ENCODE results near the gene ANK3. TPM values are rescaled to one million over a fixed set of nuclear protein-coding genes. Genes with fewer than 3 reads are reported as not detected.
A peak's percentile ranks its signal among the peaks of the same experiment; 100 is the strongest.

The ANK3 gene
- total RNA-seq, 3 donors from 2014 or later = 10.2 to 93.2 (median 57.4) TPM

DNA sequence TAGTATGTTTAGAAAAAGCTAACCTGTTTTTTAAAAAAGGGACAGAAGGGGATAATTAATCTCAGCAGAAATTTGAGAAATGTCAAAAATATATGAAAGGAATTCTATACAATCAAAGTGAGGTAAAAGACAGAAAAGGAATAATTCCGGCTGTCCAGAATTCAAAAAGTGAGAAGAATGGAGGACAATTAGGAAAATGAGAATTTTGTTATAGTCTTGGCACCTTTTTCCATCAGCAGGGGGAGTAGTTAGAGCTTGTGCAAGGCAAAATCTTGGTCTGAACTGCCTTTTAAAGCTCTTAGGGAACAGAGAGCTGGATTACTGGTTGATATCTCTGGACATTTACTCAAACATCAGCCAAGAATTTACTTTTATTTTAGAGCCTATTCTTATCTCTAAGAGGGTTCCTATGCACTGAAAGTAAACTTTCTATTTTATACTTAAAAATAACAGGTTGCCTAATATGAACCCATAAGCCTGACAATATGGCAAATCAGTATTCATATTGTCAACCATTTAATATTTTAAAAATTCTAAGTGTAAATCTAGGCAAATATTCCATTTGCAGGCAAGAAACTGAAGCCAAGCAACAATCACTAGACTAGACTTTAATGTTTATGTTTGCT, 185.6 kb downstream of the ANK3 start:
- Histone ChIP-seq H3K27me3 (no peaks in the 10 kb centered on the region), H3K36me3 (no peaks in the 10 kb centered on the region), H3K4me3 (no peak overlapping the region), H3K4me1 (no peaks in the 10 kb centered on the region), H3K9me3 (no peaks in the 10 kb centered on the region), H3K27ac (no peak overlapping the region)
- TF ChIP-seq POLR2A (IDR thresholded peaks at IDR 0.05) (no peak), POLR2AphosphoS5 (IDR thresholded peaks at IDR 0.05) (no peak)
- TF ChIP-seq, protein P1, sequence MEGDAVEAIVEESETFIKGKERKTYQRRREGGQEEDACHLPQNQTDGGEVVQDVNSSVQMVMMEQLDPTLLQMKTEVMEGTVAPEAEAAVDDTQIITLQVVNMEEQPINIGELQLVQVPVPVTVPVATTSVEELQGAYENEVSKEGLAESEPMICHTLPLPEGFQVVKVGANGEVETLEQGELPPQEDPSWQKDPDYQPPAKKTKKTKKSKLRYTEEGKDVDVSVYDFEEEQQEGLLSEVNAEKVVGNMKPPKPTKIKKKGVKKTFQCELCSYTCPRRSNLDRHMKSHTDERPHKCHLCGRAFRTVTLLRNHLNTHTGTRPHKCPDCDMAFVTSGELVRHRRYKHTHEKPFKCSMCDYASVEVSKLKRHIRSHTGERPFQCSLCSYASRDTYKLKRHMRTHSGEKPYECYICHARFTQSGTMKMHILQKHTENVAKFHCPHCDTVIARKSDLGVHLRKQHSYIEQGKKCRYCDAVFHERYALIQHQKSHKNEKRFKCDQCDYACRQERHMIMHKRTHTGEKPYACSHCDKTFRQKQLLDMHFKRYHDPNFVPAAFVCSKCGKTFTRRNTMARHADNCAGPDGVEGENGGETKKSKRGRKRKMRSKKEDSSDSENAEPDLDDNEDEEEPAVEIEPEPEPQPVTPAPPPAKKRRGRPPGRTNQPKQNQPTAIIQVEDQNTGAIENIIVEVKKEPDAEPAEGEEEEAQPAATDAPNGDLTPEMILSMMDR (IDR thresholded peaks at IDR 0.05) = peak in 1 of 3 donors; percentile 48
- DNase-seq (ENCODE audit: low spot score in 2 of 2) = no peak
- intact Hi-C loops (cut with DNase I; ENCODE audit: low total_unique reads) = no loop called here

DNA sequence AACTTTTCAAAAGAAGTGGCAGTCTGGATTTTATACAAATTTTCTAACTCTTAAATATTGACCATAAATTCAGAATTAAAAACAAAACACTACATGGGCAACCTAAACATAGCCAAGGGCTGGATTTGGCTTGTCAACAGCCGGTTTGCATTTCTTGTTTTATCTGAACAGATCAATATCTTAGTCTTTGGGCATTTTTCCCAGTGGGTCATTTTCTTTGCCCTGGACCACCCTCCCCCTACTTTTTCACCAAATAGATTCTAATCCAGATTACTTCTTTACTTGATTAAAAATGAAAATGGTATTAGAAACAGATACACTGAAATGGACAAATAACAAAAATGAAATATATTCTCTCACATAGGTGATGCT, 189.0 kb downstream of the ANK3 start:
- no peak for TF ChIP-seq POLR2AphosphoS5 (IDR thresholded peaks at IDR 0.05)
- TF ChIP-seq, protein P1 (IDR thresholded peaks at IDR 0.05) = no peak
- no peak for TF ChIP-seq POLR2A (IDR thresholded peaks at IDR 0.05)
- H3K27ac ChIP-seq = no peak overlapping the region
- no peak for DNase-seq (ENCODE audit: low spot score in 2 of 2)
- no peak overlapping the region for H3K4me3 ChIP-seq
- no peaks in the 10 kb centered on the region for H3K36me3 ChIP-seq
- intact Hi-C loops (cut with DNase I; ENCODE audit: low total_unique reads) = no loop called here
- no peaks in the 10 kb centered on the region for H3K9me3 ChIP-seq
- no peaks in the 10 kb centered on the region for H3K27me3 ChIP-seq
- no peaks in the 10 kb centered on the region for H3K4me1 ChIP-seq

DNA sequence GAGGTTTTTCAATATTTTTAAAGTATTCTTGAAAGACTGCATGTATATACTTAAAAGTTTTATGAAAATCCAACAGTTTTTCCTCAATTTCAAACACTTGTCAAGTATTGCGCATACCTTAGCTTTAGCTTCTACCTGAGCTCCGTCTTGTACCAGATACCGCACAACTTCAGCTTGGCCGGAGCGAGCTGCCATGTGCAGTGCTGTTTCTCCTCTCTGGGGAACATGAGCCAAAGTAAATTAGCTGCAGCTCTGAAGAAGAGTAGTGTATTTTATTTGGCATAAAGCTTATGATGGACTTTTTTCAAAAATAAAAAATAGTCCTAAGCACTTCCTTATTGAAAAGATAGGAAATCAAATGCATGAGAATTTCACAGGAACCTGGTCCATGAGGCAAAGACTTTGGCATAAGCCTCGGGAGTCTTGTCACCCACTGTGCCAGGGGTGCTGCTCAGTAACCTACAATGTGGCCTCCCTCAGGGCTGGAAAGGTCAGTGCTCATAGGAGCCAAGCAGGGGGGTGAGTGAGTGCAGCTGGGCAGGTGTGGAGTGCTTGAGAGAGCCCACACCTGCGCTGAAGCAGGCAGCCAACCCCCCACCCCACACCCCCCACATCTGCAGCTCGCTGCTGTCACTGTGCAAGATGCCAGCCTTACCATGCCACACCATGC, 189.5 kb downstream of the ANK3 start:
- no peak overlapping the region for H3K27ac ChIP-seq
- no peaks in the 10 kb centered on the region for H3K27me3 ChIP-seq
- H3K4me1 ChIP-seq = no peaks in the 10 kb centered on the region
- no peak overlapping the region for H3K4me3 ChIP-seq
- H3K36me3 ChIP-seq = no peaks in the 10 kb centered on the region
- H3K9me3 ChIP-seq = no peaks in the 10 kb centered on the region
- intact Hi-C loops (cut with DNase I; ENCODE audit: low total_unique reads) = no loop called here
- DNase-seq (ENCODE audit: low spot score in 2 of 2) = no peak
- TF ChIP-seq POLR2AphosphoS5 (IDR thresholded peaks at IDR 0.05) = no peak
- TF ChIP-seq, protein P1 (IDR thresholded peaks at IDR 0.05) = no peak
- TF ChIP-seq POLR2A (IDR thresholded peaks at IDR 0.05) = no peak

DNA sequence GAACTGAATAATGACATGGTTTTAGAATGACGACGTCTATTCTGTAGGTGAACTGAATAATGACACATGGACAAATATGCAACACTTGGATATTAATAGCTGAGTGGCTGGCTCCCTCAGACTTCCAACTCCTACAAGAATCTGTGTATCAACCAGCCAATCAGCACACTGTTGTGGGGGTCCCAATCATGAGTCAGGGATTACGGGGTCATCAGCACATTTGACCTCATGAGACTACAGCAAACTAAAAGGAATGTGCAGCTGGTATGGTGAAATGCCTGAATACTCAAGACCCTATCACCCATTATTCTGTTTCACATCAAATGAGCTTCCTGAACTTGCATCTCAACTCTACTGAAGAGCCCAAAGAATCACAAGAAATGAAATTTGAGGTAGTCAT, 192.5 kb downstream of the ANK3 start:
- intact Hi-C loops (cut with DNase I; ENCODE audit: low total_unique reads) = no loop called here
- Histone ChIP-seq H3K9me3 (no peaks in the 10 kb centered on the region), H3K27ac (no peak overlapping the region), H3K27me3 (no peaks in the 10 kb centered on the region), H3K4me3 (no peak overlapping the region), H3K36me3 (no peaks in the 10 kb centered on the region), H3K4me1 (no peaks in the 10 kb centered on the region)
- no peak for DNase-seq (ENCODE audit: low spot score in 2 of 2)
- TF ChIP-seq, protein P1 (IDR thresholded peaks at IDR 0.05) = no peak
- TF ChIP-seq POLR2A (IDR thresholded peaks at IDR 0.05) = no peak
- no peak for TF ChIP-seq POLR2AphosphoS5 (IDR thresholded peaks at IDR 0.05)

DNA sequence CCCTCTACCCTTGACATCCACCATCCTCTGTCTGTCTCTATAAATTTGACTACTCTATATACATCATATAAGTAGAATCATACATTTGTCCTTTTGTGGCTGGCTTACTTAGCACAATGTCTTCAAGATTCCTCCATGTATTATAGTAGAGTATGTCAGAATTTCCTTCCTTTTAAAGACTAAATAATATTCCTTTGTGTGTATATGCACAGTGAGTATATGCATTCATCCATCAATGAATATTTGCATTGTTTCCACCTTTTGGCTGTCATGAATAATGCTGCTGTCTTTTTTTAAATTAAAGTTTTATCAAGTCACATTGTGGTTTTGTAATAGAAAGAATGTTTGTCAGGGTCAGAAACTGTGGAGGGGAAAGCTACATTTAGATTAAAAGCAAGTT, 195.3 kb downstream of the ANK3 start:
- H3K4me1 ChIP-seq = no peaks in the 10 kb centered on the region
- no peaks in the 10 kb centered on the region for H3K9me3 ChIP-seq
- intact Hi-C loops (cut with DNase I; ENCODE audit: low total_unique reads) = no loop called here
- no peak for DNase-seq (ENCODE audit: low spot score in 2 of 2)
- TF ChIP-seq, protein P1 (IDR thresholded peaks at IDR 0.05) = no peak
- no peak for TF ChIP-seq POLR2AphosphoS5 (IDR thresholded peaks at IDR 0.05)
- TF ChIP-seq POLR2A (IDR thresholded peaks at IDR 0.05) = no peak
- no peaks in the 10 kb centered on the region for H3K27me3 ChIP-seq
- H3K36me3 ChIP-seq = no peaks in the 10 kb centered on the region
- H3K27ac ChIP-seq = no peak overlapping the region
- no peak overlapping the region for H3K4me3 ChIP-seq

Measured in breast epithelium (tissue), 4 donors.